ENCODE data around the gene ZMIZ1. TPM values are rescaled to one million over a fixed set of nuclear protein-coding genes. Genes with fewer than 3 reads are reported as not detected.

ZMIZ1 gene
- polyA plus RNA-seq, 1 donor from 2014 or later = 26.8 TPM

DNA sequence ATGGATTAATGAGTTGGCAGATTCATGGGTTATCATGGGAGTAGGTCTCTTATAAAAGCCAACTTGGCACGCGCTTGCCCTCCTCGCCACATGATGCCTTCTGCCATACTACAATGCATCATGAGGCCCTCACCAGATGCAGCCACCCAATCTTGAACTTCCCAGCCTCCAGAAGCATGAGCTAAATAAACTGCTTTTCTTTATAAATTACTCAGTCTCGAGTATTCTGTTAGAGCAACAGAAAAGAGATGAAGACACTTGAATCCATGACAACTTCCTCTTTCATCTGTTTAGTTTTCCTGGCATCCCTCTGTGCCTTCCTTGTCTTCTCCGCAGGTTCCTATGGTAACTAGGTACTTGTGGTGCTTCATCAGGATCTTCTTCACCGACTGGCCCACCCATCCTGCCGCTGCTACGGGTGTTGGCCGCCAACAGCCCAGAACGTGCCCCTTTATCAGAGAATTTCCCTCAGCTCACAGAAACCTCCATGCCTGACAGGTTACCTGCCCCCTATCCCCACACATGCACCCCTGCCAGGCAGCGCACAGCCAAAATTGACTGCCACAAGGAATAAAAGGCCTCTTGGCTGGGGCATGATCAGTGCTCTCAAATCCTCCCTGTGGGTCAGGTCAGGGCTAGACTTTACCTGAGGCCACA is 250.5 kb downstream of the ZMIZ1 start:
- no peaks in the 10 kb centered on the region for H3F3A ChIP-seq (ENCODE audit: insufficient read depth, low read length, poor library complexity, severe bottlenecking)
- no peaks in the 10 kb centered on the region for H3K79me2 ChIP-seq (replicated peaks; ENCODE audit: insufficient read depth, low read length)
- H3K9me3 ChIP-seq (ENCODE audit: low read length) = no peaks in the 10 kb centered on the region
- H3K27me3 ChIP-seq (ENCODE audit: insufficient read depth, low read depth, low read length) = no peaks in the 10 kb centered on the region
- H2AFZ ChIP-seq (ENCODE audit: low read depth, low read length) = no peak overlapping the region
- H3K27ac ChIP-seq (ENCODE audit: low read length) = no peak overlapping the region
- H3K36me3 ChIP-seq (ENCODE audit: insufficient read depth, low read length) = peaks cover 5% of the 10 kb centered on the region
- H4K20me1 ChIP-seq (ENCODE audit: insufficient read depth) = no peaks in the 10 kb centered on the region
- no peak overlapping the region for H3K4me3 ChIP-seq (ENCODE audit: low read length)
- no peak for TF ChIP-seq EZH2 (IDR thresholded peaks at IDR 0.05; ENCODE audit: borderline replicate concordance, insufficient read depth, low read length, poor library complexity, severe bottlenecking)
- TF ChIP-seq, protein P1, sequence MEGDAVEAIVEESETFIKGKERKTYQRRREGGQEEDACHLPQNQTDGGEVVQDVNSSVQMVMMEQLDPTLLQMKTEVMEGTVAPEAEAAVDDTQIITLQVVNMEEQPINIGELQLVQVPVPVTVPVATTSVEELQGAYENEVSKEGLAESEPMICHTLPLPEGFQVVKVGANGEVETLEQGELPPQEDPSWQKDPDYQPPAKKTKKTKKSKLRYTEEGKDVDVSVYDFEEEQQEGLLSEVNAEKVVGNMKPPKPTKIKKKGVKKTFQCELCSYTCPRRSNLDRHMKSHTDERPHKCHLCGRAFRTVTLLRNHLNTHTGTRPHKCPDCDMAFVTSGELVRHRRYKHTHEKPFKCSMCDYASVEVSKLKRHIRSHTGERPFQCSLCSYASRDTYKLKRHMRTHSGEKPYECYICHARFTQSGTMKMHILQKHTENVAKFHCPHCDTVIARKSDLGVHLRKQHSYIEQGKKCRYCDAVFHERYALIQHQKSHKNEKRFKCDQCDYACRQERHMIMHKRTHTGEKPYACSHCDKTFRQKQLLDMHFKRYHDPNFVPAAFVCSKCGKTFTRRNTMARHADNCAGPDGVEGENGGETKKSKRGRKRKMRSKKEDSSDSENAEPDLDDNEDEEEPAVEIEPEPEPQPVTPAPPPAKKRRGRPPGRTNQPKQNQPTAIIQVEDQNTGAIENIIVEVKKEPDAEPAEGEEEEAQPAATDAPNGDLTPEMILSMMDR (IDR thresholded peaks at IDR 0.05; ENCODE audit: poor library complexity, severe bottlenecking) = no peak
- TF ChIP-seq POLR2AphosphoS5 (IDR thresholded peaks at IDR 0.05) = no peak
- no peak for TF ChIP-seq EP300 (conservative IDR thresholded peaks at IDR 0.05; ENCODE audit: poor library complexity, severe bottlenecking)
- H3K9ac ChIP-seq (ENCODE audit: low read length) = no peak overlapping the region
- no peaks in the 10 kb centered on the region for H3K9me2 ChIP-seq (ENCODE audit: insufficient read depth, low read length)
- no peak overlapping the region for H3K4me2 ChIP-seq (ENCODE audit: low read length)

DNA sequence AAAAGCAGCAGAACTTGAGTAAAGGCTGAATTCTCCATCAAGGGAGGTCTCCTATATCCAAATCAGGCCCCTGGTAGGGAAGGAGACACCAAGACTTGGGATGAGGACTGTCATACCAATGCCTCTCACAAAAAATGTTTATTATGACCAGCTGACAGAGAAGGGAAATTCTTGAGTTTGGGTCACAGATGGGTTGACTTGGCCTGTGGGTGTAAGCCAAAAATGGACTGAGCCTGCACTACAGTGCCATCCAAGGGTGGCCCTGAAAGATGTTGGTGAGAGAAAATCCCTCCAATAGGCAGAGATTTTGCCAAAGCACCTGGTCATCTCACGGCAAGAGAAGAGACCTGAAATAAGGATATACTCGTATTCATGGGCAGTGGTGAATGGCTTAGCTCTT is 251.6 kb downstream of the ZMIZ1 start:
- H3K27me3 ChIP-seq (ENCODE audit: insufficient read depth, low read depth, low read length) = no peaks in the 10 kb centered on the region
- H3K9me3 ChIP-seq (ENCODE audit: low read length) = no peaks in the 10 kb centered on the region
- no peak overlapping the region for H3K9ac ChIP-seq (ENCODE audit: low read length)
- no peaks in the 10 kb centered on the region for H3K79me2 ChIP-seq (replicated peaks; ENCODE audit: insufficient read depth, low read length)
- no peaks in the 10 kb centered on the region for H3F3A ChIP-seq (ENCODE audit: insufficient read depth, low read length, poor library complexity, severe bottlenecking)
- no peak overlapping the region for H3K27ac ChIP-seq (ENCODE audit: low read length)
- no peaks in the 10 kb centered on the region for H3K9me2 ChIP-seq (ENCODE audit: insufficient read depth, low read length)
- no peak overlapping the region for H3K4me2 ChIP-seq (ENCODE audit: low read length)
- TF ChIP-seq, protein P2, sequence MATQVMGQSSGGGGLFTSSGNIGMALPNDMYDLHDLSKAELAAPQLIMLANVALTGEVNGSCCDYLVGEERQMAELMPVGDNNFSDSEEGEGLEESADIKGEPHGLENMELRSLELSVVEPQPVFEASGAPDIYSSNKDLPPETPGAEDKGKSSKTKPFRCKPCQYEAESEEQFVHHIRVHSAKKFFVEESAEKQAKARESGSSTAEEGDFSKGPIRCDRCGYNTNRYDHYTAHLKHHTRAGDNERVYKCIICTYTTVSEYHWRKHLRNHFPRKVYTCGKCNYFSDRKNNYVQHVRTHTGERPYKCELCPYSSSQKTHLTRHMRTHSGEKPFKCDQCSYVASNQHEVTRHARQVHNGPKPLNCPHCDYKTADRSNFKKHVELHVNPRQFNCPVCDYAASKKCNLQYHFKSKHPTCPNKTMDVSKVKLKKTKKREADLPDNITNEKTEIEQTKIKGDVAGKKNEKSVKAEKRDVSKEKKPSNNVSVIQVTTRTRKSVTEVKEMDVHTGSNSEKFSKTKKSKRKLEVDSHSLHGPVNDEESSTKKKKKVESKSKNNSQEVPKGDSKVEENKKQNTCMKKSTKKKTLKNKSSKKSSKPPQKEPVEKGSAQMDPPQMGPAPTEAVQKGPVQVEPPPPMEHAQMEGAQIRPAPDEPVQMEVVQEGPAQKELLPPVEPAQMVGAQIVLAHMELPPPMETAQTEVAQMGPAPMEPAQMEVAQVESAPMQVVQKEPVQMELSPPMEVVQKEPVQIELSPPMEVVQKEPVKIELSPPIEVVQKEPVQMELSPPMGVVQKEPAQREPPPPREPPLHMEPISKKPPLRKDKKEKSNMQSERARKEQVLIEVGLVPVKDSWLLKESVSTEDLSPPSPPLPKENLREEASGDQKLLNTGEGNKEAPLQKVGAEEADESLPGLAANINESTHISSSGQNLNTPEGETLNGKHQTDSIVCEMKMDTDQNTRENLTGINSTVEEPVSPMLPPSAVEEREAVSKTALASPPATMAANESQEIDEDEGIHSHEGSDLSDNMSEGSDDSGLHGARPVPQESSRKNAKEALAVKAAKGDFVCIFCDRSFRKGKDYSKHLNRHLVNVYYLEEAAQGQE (IDR thresholded peaks at IDR 0.05; ENCODE audit: borderline replicate concordance) = no peak
- TF ChIP-seq EP300 (conservative IDR thresholded peaks at IDR 0.05; ENCODE audit: poor library complexity, severe bottlenecking) (no peak), TAF1 (IDR thresholded peaks at IDR 0.05; ENCODE audit: low read depth) (no peak), POLR2AphosphoS5 (IDR thresholded peaks at IDR 0.05) (no peak), RAD21 (conservative IDR thresholded peaks at IDR 0.05) (no peak), SMC3 (conservative IDR thresholded peaks at IDR 0.05; ENCODE audit: poor library complexity) (no peak), MXI1 (conservative IDR thresholded peaks at IDR 0.05; ENCODE audit: poor library complexity, severe bottlenecking) (no peak), EZH2 (IDR thresholded peaks at IDR 0.05; ENCODE audit: borderline replicate concordance, insufficient read depth, low read length, poor library complexity, severe bottlenecking) (no peak)
- TF ChIP-seq, protein P1 (IDR thresholded peaks at IDR 0.05; ENCODE audit: poor library complexity, severe bottlenecking) = no peak
- no peak overlapping the region for H2AFZ ChIP-seq (ENCODE audit: low read depth, low read length)
- peaks cover 2% of the 10 kb centered on the region for H3K36me3 ChIP-seq (ENCODE audit: insufficient read depth, low read length)
- H3K4me3 ChIP-seq (ENCODE audit: low read length) = no peak overlapping the region
- H4K20me1 ChIP-seq (ENCODE audit: insufficient read depth) = no peaks in the 10 kb centered on the region
